Naive B cell (primary cell): Measurements from ENCODE around the gene PAQR5. TPM values are rescaled to one million over a fixed set of nuclear protein-coding genes. Genes with fewer than 3 reads are reported as not detected.
"Not testable (repeated sequence)": the region's sequence is repeated elsewhere in the genome, so short reads cannot be mapped to it uniquely, and the experiment has no call there.

ENCODE experiments used
- ATAC-seq, 2 donors: fragments of 150-1000 bp; cut with Tn5 transposase; 2 replicates each; pipeline ENCODE4 v1.10.0; 2021; ENCODE audit warnings: low read depth in 2 of 2, mild to moderate bottlenecking in 2 of 2, moderate library complexity in 2 of 2
- DNase-seq: peaks from one replicate; pipeline ENCODE4 v3.0.0; 2022
- H3K27ac Mint-ChIP-seq, 6 donors: one replicate each; pipeline ENCODE4 v1.8.0; 2020 to 2022; ENCODE audit warnings: mild to moderate bottlenecking in 6 of 6, mixed read lengths in 6 of 6, moderate library complexity in 5 of 6, inconsistent platforms in 2 of 6
- H3K27me3 Mint-ChIP-seq, 3 donors: one replicate each; pipeline ENCODE4 v1.8.0; 2021 to 2022; ENCODE audit warnings: mixed read lengths in 3 of 3, mild to moderate bottlenecking in 1 of 3
- H3K36me3 Mint-ChIP-seq, 2 donors: one replicate each; pipeline ENCODE4 v1.8.0; 2020 to 2022; ENCODE audit warnings: mixed read lengths in 2 of 2, inconsistent platforms in 1 of 2, mild to moderate bottlenecking in 1 of 2
- H3K4me1 Mint-ChIP-seq, 3 donors: one replicate each; pipeline ENCODE4 v1.8.0; 2020 to 2022; ENCODE audit warnings: mixed read lengths in 3 of 3, inconsistent platforms in 1 of 3, mild to moderate bottlenecking in 1 of 3, moderate library complexity in 1 of 3
- H3K4me3 Mint-ChIP-seq, 8 donors: one replicate each; pipeline ENCODE4 v1.8.0; 2020 to 2022; ENCODE audit warnings: mild to moderate bottlenecking in 8 of 8, mixed read lengths in 8 of 8, moderate library complexity in 8 of 8, inconsistent platforms in 2 of 8
- H3K9me3 Mint-ChIP-seq, 7 donors: one replicate each; pipeline ENCODE4 v1.8.0; 2020 to 2022; ENCODE audit warnings: mixed read lengths in 7 of 7, mild to moderate bottlenecking in 5 of 7, inconsistent platforms in 2 of 7, moderate library complexity in 1 of 7
- polyA plus RNA-seq, 6 donors: library from polyadenylated mRNA; unstranded; fragments of 300-500 nt; fragmentation: Illumina TruSeq; gene quantifications; one replicate each; pipeline ENCODE4 v1.2.3, GENCODE V29; 2021; ENCODE audit warnings: low read depth in 6 of 6

PAQR5 gene
- polyA plus RNA-seq, 6 donors from 2014 or later, result not detected

GRCh38 chr15:69285834-69286233, 12.9 kb upstream of the PAQR5 start:
- Mint-ChIP-seq H3K27me3 (peaks cover 5 to 15% (median 9%) of the 10 kb centered on the region in 3 donors), H3K4me1 (no peaks in the 10 kb centered on the region), H3K36me3 (no peaks in the 10 kb centered on the region), H3K9me3 (peaks cover 0 to 1% (median 0%) of the 10 kb centered on the region in 7 donors), H3K4me3 (no peak overlapping the region), H3K27ac (peak overlapping the region in 1 of 6 donors; percentile 3)
- DNase-seq (no peak), ATAC-seq (no peak)

- Mint-ChIP-seq H3K27ac (no peak overlapping the region), H3K9me3 (peaks cover 0 to 1% (median 0%) of the 10 kb centered on the region in 7 donors), H3K27me3 (peaks cover 0 to 5% (median 0%) of the 10 kb centered on the region in 3 donors), H3K4me3 (no peak overlapping the region), H3K4me1 (no peaks in the 10 kb centered on the region), H3K36me3 (no peaks in the 10 kb centered on the region)
- DNase-seq (no peak), ATAC-seq (no peak)
Observed at GRCh38 chr15:69288011-69288410, 10.7 kb upstream of the PAQR5 start.

GRCh38 chr15:69288531-69289341, 10.0 kb upstream of the PAQR5 start:
- Mint-ChIP-seq H3K4me1 (no peaks in the 10 kb centered on the region), H3K36me3 (no peaks in the 10 kb centered on the region), H3K27ac (peak overlapping the region in 1 of 6 donors; percentile 42), H3K4me3 (peak overlapping the region in 1 of 8 donors; percentile 71), H3K9me3 (peaks cover 0 to 1% (median 0%) of the 10 kb centered on the region in 7 donors), H3K27me3 (peaks cover 0 to 5% (median 3%) of the 10 kb centered on the region in 3 donors)
- DNase-seq (no peak), ATAC-seq (no peak)

GRCh38 chr15:69289342-69290146, 9.2 kb upstream of the PAQR5 start:
- Mint-ChIP-seq H3K36me3 (no peaks in the 10 kb centered on the region), H3K27me3 (peaks cover 0 to 9% (median 5%) of the 10 kb centered on the region in 3 donors), H3K4me1 (no peaks in the 10 kb centered on the region), H3K9me3 (peaks cover 0 to 1% (median 0%) of the 10 kb centered on the region in 7 donors), H3K27ac (peak overlapping the region in 2 of 6 donors; percentile 22 to 42), H3K4me3 (peak overlapping the region in 1 of 8 donors; percentile 71)
- ATAC-seq, result no peak
- DNase-seq, result no peak

- Mint-ChIP-seq H3K27me3 (peaks cover 7 to 15% (median 10%) of the 10 kb centered on the region in 3 donors), H3K4me1 (no peaks in the 10 kb centered on the region), H3K27ac (no peak overlapping the region), H3K36me3 (no peaks in the 10 kb centered on the region), H3K4me3 (no peak overlapping the region), H3K9me3 (peaks cover 0 to 2% (median 0%) of the 10 kb centered on the region in 7 donors)
- ATAC-seq (no peak), DNase-seq (no peak)
Observed at GRCh38 chr15:69290346-69291164, 8.2 kb upstream of the PAQR5 start.

- ATAC-seq, H3K4me3 Mint-ChIP-seq, H3K27ac Mint-ChIP-seq, H3K4me1 Mint-ChIP-seq, H3K36me3 Mint-ChIP-seq, DNase-seq, H3K9me3 Mint-ChIP-seq: not testable (repeated sequence)
- peaks cover 15 to 26% (median 15%) of the 10 kb centered on the region in 3 donors for H3K27me3 Mint-ChIP-seq
Observed at GRCh38 chr15:69291651-69292050, 7.1 kb upstream of the PAQR5 start.

- ATAC-seq, result no peak
- DNase-seq, result no peak
- Mint-ChIP-seq H3K27ac (no peak overlapping the region), H3K4me3 (no peak overlapping the region), H3K36me3 (no peaks in the 10 kb centered on the region), H3K27me3 (peaks cover 22 to 37% (median 27%) of the 10 kb centered on the region in 3 donors), H3K9me3 (peaks cover 0 to 2% (median 0%) of the 10 kb centered on the region in 7 donors), H3K4me1 (peaks cover 0 to 2% (median 0%) of the 10 kb centered on the region in 3 donors)
Observed at GRCh38 chr15:69292826-69293420, 5.8 kb upstream of the PAQR5 start.

GRCh38 chr15:69293741-69294615, 4.7 kb upstream of the PAQR5 start:
- H3K27ac Mint-ChIP-seq, result no peak overlapping the region
- H3K36me3 Mint-ChIP-seq, result no peaks in the 10 kb centered on the region
- no peak for ATAC-seq
- no peak overlapping the region for H3K4me3 Mint-ChIP-seq
- peaks cover 0 to 2% (median 0%) of the 10 kb centered on the region in 7 donors for H3K9me3 Mint-ChIP-seq
- no peak for DNase-seq
- H3K27me3 Mint-ChIP-seq, result peaks cover 22 to 37% (median 34%) of the 10 kb centered on the region in 3 donors
- peaks cover 0 to 2% (median 0%) of the 10 kb centered on the region in 3 donors for H3K4me1 Mint-ChIP-seq

GRCh38 chr15:69296606-69297005, 2.1 kb upstream of the PAQR5 start:
- ATAC-seq, result no peak

GRCh38 chr15:69297642-69298353, 914 bp upstream of the PAQR5 start:
- Mint-ChIP-seq H3K4me3 (peak overlapping the region in 7 of 8 donors; percentile 28 to 74 (median 36)), H3K9me3 (peaks cover 0 to 2% (median 0%) of the 10 kb centered on the region in 7 donors), H3K36me3 (no peaks in the 10 kb centered on the region), H3K27me3 (peaks cover 41 to 72% (median 68%) of the 10 kb centered on the region in 3 donors), H3K27ac (no peak overlapping the region), H3K4me1 (peaks cover 2 to 6% (median 4%) of the 10 kb centered on the region in 3 donors)
- ATAC-seq (no peak), DNase-seq (no peak)

More at GRCh38 chr15:69296606-69297005, 2.1 kb upstream of the PAQR5 start:
- peaks cover 0 to 2% (median 0%) of the 10 kb centered on the region in 7 donors for H3K9me3 Mint-ChIP-seq
- no peak overlapping the region for H3K27ac Mint-ChIP-seq
- H3K36me3 Mint-ChIP-seq, result no peaks in the 10 kb centered on the region
- H3K27me3 Mint-ChIP-seq, result peaks cover 31 to 61% (median 56%) of the 10 kb centered on the region in 3 donors
- DNase-seq, result no peak
- peaks cover 2 to 6% (median 4%) of the 10 kb centered on the region in 3 donors for H3K4me1 Mint-ChIP-seq
- H3K4me3 Mint-ChIP-seq, result no peak overlapping the region

- peaks cover 0 to 2% (median 0%) of the 10 kb centered on the region in 7 donors for H3K9me3 Mint-ChIP-seq
- H3K4me1 Mint-ChIP-seq, result peaks cover 2 to 6% (median 4%) of the 10 kb centered on the region in 3 donors
- no peak for ATAC-seq
- peaks cover 46 to 78% (median 74%) of the 10 kb centered on the region in 3 donors for H3K27me3 Mint-ChIP-seq
- H3K4me3 Mint-ChIP-seq, result peak overlapping the region in 6 of 8 donors; percentile 29 to 74 (median 56)
- no peaks in the 10 kb centered on the region for H3K36me3 Mint-ChIP-seq
- H3K27ac Mint-ChIP-seq, result no peak overlapping the region
- no peak for DNase-seq
Observed at GRCh38 chr15:69298354-69298696, 387 bp upstream of the PAQR5 start.
